Measurements from ENCODE around the gene USP27X. TPM values are rescaled to one million over a fixed set of nuclear protein-coding genes. Genes with fewer than 3 reads are reported as not detected.

USP27X gene
- total and polyA plus RNA-seq, 2 donors (not counting 1 experiment from before 2014, with no cell fraction given): 2.6 to 3.0 TPM

DNA sequence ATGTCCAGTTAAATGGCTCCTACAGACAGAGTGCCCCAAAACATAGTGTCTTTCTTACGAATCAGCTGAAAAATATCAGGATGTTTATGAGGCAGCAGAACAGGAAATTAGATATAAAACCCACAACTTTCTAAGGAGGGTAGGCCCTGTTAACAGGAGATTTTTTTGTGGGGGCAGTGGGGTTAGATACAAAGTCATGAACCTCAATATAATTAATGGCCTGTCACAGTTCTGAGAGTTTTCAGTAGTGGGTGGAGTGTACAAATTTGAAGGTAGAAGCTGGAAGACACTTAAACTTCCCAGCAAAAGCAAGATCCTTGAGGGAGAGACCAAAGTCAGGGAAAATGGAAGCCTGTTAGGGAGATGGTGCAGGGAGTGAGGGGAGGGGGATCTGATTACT is 32.8 kb upstream of the USP27X start:
- no peak for DNase-seq (ENCODE audit: low read depth in 2 of 2)
- Histone ChIP-seq H4K20me1 (ENCODE audit: control insufficient read depth, extremely low read depth, insufficient read depth, low read length) (no peaks in the 10 kb centered on the region), H3K27me3 (ENCODE audit: control insufficient read depth, insufficient read depth, low read length) (no peaks in the 10 kb centered on the region), H3K9me3 (ENCODE audit: control insufficient read depth, insufficient read depth, low read depth, low read length) (no peaks in the 10 kb centered on the region), H3K27ac (ENCODE audit: insufficient read depth, low read length) (no peak overlapping the region), H3K9ac (ENCODE audit: insufficient read depth, low read length) (no peak overlapping the region), H3K36me3 (ENCODE audit: control insufficient read depth, insufficient read depth, low read length) (no peaks in the 10 kb centered on the region), H3K4me1 (ENCODE audit: control insufficient read depth, extremely low read depth, insufficient read depth, low read length) (no peaks in the 10 kb centered on the region), H3K4me3 (replicated peaks in 1 of 4; ENCODE audit: control extremely low read depth in 1 of 4, insufficient read depth in 1 of 4, low read depth in 3 of 4, low read length in 4 of 4) (no peak overlapping the region), H2AFZ (ENCODE audit: low read length) (no peak overlapping the region), H3K79me2 (ENCODE audit: control insufficient read depth, insufficient read depth, low read length) (no peaks in the 10 kb centered on the region), H3K4me2 (ENCODE audit: extremely low read depth, insufficient read depth, low read length) (no peak overlapping the region)
- TF ChIP-seq, protein P1, sequence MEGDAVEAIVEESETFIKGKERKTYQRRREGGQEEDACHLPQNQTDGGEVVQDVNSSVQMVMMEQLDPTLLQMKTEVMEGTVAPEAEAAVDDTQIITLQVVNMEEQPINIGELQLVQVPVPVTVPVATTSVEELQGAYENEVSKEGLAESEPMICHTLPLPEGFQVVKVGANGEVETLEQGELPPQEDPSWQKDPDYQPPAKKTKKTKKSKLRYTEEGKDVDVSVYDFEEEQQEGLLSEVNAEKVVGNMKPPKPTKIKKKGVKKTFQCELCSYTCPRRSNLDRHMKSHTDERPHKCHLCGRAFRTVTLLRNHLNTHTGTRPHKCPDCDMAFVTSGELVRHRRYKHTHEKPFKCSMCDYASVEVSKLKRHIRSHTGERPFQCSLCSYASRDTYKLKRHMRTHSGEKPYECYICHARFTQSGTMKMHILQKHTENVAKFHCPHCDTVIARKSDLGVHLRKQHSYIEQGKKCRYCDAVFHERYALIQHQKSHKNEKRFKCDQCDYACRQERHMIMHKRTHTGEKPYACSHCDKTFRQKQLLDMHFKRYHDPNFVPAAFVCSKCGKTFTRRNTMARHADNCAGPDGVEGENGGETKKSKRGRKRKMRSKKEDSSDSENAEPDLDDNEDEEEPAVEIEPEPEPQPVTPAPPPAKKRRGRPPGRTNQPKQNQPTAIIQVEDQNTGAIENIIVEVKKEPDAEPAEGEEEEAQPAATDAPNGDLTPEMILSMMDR (conservative IDR thresholded peaks at IDR 0.05 in 1 of 2, IDR thresholded peaks at IDR 0.05 in 1 of 2; ENCODE audit: low read depth in 1 of 2, low read length in 2 of 2): no peak
- no peak for TF ChIP-seq EZH2 (IDR thresholded peaks at IDR 0.05; ENCODE audit: low read length, missing control alignments)

DNA sequence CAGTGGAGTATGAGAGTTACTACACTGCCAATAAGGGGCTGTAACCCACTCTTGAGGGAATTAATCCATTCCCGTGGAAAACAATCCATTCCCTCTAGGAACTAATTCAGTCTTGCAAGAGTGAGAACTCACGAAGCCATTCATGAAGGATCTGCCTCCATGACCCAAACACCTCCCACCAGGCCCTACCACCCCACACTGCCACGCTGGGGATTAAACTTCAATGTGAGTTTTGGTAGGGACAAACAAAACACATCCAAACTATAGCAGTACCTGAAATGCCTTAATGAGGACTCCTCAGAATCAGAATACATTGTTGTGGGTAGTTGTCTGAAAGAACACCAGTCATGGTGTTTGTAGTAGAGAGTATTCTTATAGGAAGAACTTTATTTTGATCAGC is 31.0 kb upstream of the USP27X start:
- Histone ChIP-seq H3K36me3 (ENCODE audit: control insufficient read depth, insufficient read depth, low read length) (no peaks in the 10 kb centered on the region), H3K4me2 (ENCODE audit: extremely low read depth, insufficient read depth, low read length) (no peak overlapping the region), H4K20me1 (ENCODE audit: control insufficient read depth, extremely low read depth, insufficient read depth, low read length) (no peaks in the 10 kb centered on the region), H3K27me3 (ENCODE audit: control insufficient read depth, insufficient read depth, low read length) (no peaks in the 10 kb centered on the region), H3K9ac (ENCODE audit: insufficient read depth, low read length) (no peak overlapping the region), H3K4me3 (replicated peaks in 1 of 4; ENCODE audit: control extremely low read depth in 1 of 4, insufficient read depth in 1 of 4, low read depth in 3 of 4, low read length in 4 of 4) (no peak overlapping the region), H3K27ac (ENCODE audit: insufficient read depth, low read length) (no peak overlapping the region), H3K4me1 (ENCODE audit: control insufficient read depth, extremely low read depth, insufficient read depth, low read length) (no peaks in the 10 kb centered on the region), H3K79me2 (ENCODE audit: control insufficient read depth, insufficient read depth, low read length) (no peaks in the 10 kb centered on the region), H2AFZ (ENCODE audit: low read length) (no peak overlapping the region), H3K9me3 (ENCODE audit: control insufficient read depth, insufficient read depth, low read depth, low read length) (no peaks in the 10 kb centered on the region)
- no peak for DNase-seq (ENCODE audit: low read depth in 2 of 2)
- TF ChIP-seq, protein P1 (conservative IDR thresholded peaks at IDR 0.05 in 1 of 2, IDR thresholded peaks at IDR 0.05 in 1 of 2; ENCODE audit: low read depth in 1 of 2, low read length in 2 of 2): no peak
- TF ChIP-seq EZH2 (IDR thresholded peaks at IDR 0.05; ENCODE audit: low read length, missing control alignments): no peak

DNA sequence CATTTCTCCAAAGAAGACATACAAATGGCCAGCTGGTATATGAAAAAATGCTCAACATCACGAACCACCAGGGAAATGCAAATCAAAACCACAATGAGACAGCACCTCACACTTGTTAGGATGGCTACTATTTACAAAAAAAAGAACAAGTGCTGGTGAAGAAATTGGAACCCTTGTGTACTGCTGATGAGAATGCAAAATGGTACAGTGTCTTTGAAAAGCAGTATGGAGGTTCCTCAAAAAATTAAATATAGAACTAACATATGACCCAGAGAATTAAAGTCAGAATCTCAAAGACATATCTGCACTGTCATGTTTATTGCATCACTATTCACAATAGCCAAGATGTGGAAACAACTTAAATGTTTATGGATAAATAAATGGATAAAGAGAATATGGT is 29.3 kb upstream of the USP27X start:
- Histone ChIP-seq H3K4me3 (replicated peaks in 1 of 4; ENCODE audit: control extremely low read depth in 1 of 4, insufficient read depth in 1 of 4, low read depth in 3 of 4, low read length in 4 of 4) (no peak overlapping the region), H3K4me1 (ENCODE audit: control insufficient read depth, extremely low read depth, insufficient read depth, low read length) (no peaks in the 10 kb centered on the region), H3K9me3 (ENCODE audit: control insufficient read depth, insufficient read depth, low read depth, low read length) (no peaks in the 10 kb centered on the region), H3K9ac (ENCODE audit: insufficient read depth, low read length) (no peak overlapping the region), H3K79me2 (ENCODE audit: control insufficient read depth, insufficient read depth, low read length) (no peaks in the 10 kb centered on the region), H3K27ac (ENCODE audit: insufficient read depth, low read length) (no peak overlapping the region), H3K27me3 (ENCODE audit: control insufficient read depth, insufficient read depth, low read length) (no peaks in the 10 kb centered on the region), H4K20me1 (ENCODE audit: control insufficient read depth, extremely low read depth, insufficient read depth, low read length) (no peaks in the 10 kb centered on the region), H3K36me3 (ENCODE audit: control insufficient read depth, insufficient read depth, low read length) (no peaks in the 10 kb centered on the region), H2AFZ (ENCODE audit: low read length) (no peak overlapping the region), H3K4me2 (ENCODE audit: extremely low read depth, insufficient read depth, low read length) (no peak overlapping the region)
- DNase-seq (ENCODE audit: low read depth in 2 of 2): no peak
- TF ChIP-seq, protein P1 (conservative IDR thresholded peaks at IDR 0.05 in 1 of 2, IDR thresholded peaks at IDR 0.05 in 1 of 2; ENCODE audit: low read depth in 1 of 2, low read length in 2 of 2): no peak
- no peak for TF ChIP-seq EZH2 (IDR thresholded peaks at IDR 0.05; ENCODE audit: low read length, missing control alignments)
